ENCODE results near the gene CACNA1I. TPM values are rescaled to one million over a fixed set of nuclear protein-coding genes. Genes with fewer than 3 reads are reported as not detected.

Gene CACNA1I
- total RNA-seq, 1 experiment from 2014 or later = 2.1 TPM

DNA sequence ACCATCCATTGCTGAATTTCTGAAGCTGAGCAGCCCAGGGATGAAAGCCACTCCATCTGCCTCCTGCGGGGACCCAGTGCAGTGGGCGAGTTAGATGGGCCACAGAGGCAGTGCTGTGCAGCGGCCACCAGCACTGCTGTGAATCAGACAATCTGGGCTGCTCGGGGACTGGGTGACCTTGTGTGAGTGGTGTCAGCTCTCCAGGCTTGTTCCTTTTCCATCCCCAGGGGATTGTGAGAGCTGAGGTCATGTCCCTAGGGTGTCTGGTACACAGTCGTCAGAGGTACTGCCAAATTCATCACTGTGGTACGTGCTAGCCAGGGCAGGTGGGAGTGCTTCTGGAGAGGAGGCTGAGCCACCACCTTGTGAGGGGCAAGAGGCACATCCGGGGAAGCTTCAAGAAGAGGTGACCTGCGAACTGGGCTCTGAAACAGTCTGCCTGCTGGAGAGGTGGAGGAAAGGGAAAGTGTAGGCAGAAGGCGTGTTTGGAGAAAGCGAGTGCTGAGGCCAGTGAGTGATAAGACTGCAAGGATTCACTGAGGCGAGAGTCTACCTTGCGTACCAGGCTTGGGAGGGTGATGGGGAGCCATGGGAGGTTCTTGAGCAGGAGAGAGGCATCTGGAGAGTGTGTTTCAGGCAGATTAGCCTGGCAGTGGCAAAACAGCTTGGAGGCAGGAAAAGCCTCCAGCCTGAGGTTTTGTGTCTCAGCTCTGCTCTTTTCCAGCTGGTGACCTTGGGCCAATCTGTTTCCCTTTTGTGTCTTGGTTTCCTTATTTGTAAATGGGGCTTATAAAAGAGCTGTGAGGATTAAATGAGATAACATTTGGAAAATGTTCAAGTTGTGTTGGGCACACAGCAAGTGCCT is 22.7 kb downstream of the CACNA1I start:
- Mint-ChIP-seq H3K4me1 (peaks cover 18% of the 10 kb centered on the region), H3K27me3 (ENCODE audit: low read depth) (peaks cover 16% of the 10 kb centered on the region), H3K4me3 (no peak overlapping the region), H3K9me3 (no peaks in the 10 kb centered on the region), H3K36me3 (no peaks in the 10 kb centered on the region), H3K27ac (no peak overlapping the region)
- ChIA-PET CTCF (interaction anchor here (0.6 to 1.1 kb wide), 4 partner anchors 34 to 827 kb away, joined by 3 read pairs; no protein-coding TSS in a partner anchor), POLR2A (no interaction called here)
- DNase-seq (ENCODE audit: low spot score) (no peak), ATAC-seq (no peak)
- TF ChIP-seq, protein P1, sequence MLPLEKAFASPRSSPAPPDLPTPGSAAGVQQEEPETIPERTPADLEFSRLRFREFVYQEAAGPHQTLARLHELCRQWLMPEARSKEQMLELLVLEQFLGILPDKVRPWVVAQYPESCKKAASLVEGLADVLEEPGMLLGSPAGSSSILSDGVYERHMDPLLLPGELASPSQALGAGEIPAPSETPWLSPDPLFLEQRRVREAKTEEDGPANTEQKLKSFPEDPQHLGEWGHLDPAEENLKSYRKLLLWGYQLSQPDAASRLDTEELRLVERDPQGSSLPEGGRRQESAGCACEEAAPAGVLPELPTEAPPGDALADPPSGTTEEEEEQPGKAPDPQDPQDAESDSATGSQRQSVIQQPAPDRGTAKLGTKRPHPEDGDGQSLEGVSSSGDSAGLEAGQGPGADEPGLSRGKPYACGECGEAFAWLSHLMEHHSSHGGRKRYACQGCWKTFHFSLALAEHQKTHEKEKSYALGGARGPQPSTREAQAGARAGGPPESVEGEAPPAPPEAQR (CRISPR knock-in tag; IDR thresholded peaks at IDR 0.05) = no peak
- TF ChIP-seq, protein P2, sequence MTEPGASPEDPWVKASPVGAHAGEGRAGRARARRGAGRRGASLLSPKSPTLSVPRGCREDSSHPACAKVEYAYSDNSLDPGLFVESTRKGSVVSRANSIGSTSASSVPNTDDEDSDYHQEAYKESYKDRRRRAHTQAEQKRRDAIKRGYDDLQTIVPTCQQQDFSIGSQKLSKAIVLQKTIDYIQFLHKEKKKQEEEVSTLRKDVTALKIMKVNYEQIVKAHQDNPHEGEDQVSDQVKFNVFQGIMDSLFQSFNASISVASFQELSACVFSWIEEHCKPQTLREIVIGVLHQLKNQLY (CRISPR knock-in tag; IDR thresholded peaks at IDR 0.05) = no peak
- TF ChIP-seq JUN (CRISPR knock-in tag; IDR thresholded peaks at IDR 0.05) = no peak
- TF ChIP-seq ZNF423 (CRISPR knock-in tag; IDR thresholded peaks at IDR 0.05) = no peak
- TF ChIP-seq ZNF121 (CRISPR knock-in tag; IDR thresholded peaks at IDR 0.05) = no peak

DNA sequence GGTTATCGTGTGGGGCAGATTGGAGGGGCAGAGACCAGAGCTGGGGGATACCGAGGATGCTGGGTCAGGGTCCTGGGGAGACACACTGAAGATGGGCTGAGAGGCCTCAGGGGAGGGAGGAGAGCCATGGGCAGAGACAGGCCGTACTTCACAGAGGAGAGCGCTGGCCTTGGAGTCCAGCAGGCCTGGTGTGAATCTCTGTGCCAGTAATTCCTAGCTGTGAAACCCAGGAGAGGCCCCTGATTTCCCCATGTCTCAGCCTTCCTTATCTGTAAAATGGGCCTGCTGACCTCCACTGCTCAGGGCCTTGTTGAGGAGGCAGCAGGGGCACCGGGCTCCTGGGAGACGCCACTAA is 23.4 kb downstream of the CACNA1I start:
- no peaks in the 10 kb centered on the region for H3K9me3 Mint-ChIP-seq
- no peaks in the 10 kb centered on the region for H3K36me3 Mint-ChIP-seq
- no peak overlapping the region for H3K4me3 Mint-ChIP-seq
- TF ChIP-seq, protein P1 (CRISPR knock-in tag; IDR thresholded peaks at IDR 0.05) = no peak
- DNase-seq (ENCODE audit: low spot score) (no peak), ATAC-seq (no peak)
- H3K4me1 Mint-ChIP-seq = peaks cover 21% of the 10 kb centered on the region
- peaks cover 21% of the 10 kb centered on the region for H3K27me3 Mint-ChIP-seq (ENCODE audit: low read depth)
- H3K27ac Mint-ChIP-seq = no peak overlapping the region
- POLR2A ChIA-PET = no interaction called here
- CTCF ChIA-PET = interaction anchor here (0.6 to 0.9 kb wide), 4 partner anchors 34 to 828 kb away, joined by 3 read pairs; no protein-coding TSS in a partner anchor

DNA sequence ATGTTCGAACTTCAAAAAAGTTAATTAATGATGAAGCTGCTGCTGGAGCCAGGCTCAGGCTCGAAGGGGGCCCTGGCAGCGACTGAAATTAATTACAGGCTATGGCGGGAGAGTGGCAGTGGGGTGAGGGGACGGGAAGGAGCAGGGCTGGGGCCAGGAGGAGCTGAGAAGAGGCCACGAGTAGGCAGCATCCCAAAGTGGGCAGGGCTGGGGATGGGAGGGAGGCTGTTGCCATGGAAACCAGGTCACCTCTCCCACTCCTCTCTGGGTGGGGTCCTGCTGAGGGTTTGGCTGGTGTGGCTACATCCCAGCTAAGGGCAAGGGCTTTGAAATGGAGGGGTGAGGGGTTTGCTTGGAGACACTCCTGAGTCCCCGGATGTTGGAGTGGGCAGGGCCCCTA is 23.9 kb downstream of the CACNA1I start:
- ATAC-seq (no peak), DNase-seq (ENCODE audit: low spot score) (no peak)
- ChIA-PET POLR2A (no interaction called here), CTCF (interaction anchor here (0.6 to 1.3 kb wide), 4 partner anchors 35 to 829 kb away, joined by 3 read pairs; no protein-coding TSS in a partner anchor)
- H3K36me3 Mint-ChIP-seq = no peaks in the 10 kb centered on the region
- H3K4me3 Mint-ChIP-seq = no peak overlapping the region
- H3K27ac Mint-ChIP-seq = no peak overlapping the region
- H3K4me1 Mint-ChIP-seq = peaks cover 21% of the 10 kb centered on the region
- no peaks in the 10 kb centered on the region for H3K9me3 Mint-ChIP-seq
- H3K27me3 Mint-ChIP-seq (ENCODE audit: low read depth) = peaks cover 21% of the 10 kb centered on the region
- TF ChIP-seq NFYB (CRISPR knock-in tag; conservative IDR thresholded peaks at IDR 0.05; ENCODE audit: low read depth) = no peak

DNA sequence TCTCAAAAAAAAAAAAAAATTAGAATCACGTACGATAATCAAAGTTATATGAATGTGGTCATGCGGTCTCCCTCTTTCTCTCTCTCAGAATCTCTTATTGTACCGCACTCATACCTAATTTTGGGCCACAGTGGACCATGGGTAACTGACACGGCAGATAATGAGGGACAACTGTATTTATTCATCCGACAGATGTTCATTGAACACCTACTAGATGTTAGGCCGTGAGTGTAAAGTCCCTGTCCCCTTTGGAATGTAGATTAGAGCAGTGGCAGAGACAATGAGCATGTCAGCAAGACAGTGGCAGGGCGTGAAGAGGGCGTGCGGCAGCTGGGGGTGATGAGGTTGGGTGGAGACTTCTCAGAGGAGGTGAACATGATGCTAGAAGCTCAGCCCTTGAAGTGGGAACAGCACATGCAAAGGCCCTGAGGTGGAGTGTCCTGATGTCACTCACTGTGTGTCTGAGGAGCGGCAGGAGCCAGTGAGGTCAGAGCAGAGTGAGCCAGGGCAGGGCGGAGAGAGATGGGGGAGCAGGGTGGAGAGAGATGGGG is 25.1 kb downstream of the CACNA1I start:
- POLR2A ChIA-PET = no interaction called here
- TF ChIP-seq ZNF263 (CRISPR knock-in tag; IDR thresholded peaks at IDR 0.05; ENCODE audit: low read depth) = no peak
- TF ChIP-seq NR2C2 (CRISPR knock-in tag; IDR thresholded peaks at IDR 0.05) = no peak
- no peak for TF ChIP-seq MYBL2 (CRISPR knock-in tag; IDR thresholded peaks at IDR 0.05)
- no peak for TF ChIP-seq TEAD1 (CRISPR knock-in tag; IDR thresholded peaks at IDR 0.05)
- TF ChIP-seq SOX15 (CRISPR knock-in tag; IDR thresholded peaks at IDR 0.05) = no peak
- TF ChIP-seq, protein P3, sequence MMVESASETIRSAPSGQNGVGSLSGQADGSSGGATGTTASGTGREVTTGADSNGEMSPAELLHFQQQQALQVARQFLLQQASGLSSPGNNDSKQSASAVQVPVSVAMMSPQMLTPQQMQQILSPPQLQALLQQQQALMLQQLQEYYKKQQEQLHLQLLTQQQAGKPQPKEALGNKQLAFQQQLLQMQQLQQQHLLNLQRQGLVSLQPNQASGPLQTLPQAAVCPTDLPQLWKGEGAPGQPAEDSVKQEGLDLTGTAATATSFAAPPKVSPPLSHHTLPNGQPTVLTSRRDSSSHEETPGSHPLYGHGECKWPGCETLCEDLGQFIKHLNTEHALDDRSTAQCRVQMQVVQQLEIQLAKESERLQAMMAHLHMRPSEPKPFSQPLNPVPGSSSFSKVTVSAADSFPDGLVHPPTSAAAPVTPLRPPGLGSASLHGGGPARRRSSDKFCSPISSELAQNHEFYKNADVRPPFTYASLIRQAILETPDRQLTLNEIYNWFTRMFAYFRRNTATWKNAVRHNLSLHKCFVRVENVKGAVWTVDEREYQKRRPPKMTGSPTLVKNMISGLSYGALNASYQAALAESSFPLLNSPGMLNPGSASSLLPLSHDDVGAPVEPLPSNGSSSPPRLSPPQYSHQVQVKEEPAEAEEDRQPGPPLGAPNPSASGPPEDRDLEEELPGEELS (CRISPR knock-in tag; IDR thresholded peaks at IDR 0.05) = no peak
- TF ChIP-seq PRRX2 (CRISPR knock-in tag; IDR thresholded peaks at IDR 0.05) = no peak
- no peak for TF ChIP-seq ZNF416 (CRISPR knock-in tag; IDR thresholded peaks at IDR 0.05)
- no peak for TF ChIP-seq EMX1 (CRISPR knock-in tag; IDR thresholded peaks at IDR 0.05)
- TF ChIP-seq, protein P4, sequence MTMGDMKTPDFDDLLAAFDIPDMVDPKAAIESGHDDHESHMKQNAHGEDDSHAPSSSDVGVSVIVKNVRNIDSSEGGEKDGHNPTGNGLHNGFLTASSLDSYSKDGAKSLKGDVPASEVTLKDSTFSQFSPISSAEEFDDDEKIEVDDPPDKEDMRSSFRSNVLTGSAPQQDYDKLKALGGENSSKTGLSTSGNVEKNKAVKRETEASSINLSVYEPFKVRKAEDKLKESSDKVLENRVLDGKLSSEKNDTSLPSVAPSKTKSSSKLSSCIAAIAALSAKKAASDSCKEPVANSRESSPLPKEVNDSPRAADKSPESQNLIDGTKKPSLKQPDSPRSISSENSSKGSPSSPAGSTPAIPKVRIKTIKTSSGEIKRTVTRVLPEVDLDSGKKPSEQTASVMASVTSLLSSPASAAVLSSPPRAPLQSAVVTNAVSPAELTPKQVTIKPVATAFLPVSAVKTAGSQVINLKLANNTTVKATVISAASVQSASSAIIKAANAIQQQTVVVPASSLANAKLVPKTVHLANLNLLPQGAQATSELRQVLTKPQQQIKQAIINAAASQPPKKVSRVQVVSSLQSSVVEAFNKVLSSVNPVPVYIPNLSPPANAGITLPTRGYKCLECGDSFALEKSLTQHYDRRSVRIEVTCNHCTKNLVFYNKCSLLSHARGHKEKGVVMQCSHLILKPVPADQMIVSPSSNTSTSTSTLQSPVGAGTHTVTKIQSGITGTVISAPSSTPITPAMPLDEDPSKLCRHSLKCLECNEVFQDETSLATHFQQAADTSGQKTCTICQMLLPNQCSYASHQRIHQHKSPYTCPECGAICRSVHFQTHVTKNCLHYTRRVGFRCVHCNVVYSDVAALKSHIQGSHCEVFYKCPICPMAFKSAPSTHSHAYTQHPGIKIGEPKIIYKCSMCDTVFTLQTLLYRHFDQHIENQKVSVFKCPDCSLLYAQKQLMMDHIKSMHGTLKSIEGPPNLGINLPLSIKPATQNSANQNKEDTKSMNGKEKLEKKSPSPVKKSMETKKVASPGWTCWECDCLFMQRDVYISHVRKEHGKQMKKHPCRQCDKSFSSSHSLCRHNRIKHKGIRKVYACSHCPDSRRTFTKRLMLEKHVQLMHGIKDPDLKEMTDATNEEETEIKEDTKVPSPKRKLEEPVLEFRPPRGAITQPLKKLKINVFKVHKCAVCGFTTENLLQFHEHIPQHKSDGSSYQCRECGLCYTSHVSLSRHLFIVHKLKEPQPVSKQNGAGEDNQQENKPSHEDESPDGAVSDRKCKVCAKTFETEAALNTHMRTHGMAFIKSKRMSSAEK (CRISPR knock-in tag; IDR thresholded peaks at IDR 0.05; ENCODE audit: borderline replicate concordance) = no peak
- no peak for TF ChIP-seq NFYB (CRISPR knock-in tag; conservative IDR thresholded peaks at IDR 0.05; ENCODE audit: low read depth)
- TF ChIP-seq ZNF232 (CRISPR knock-in tag; IDR thresholded peaks at IDR 0.05) = no peak

More for the DNA sequence above, 25.1 kb downstream of the CACNA1I start:
- Mint-ChIP-seq H3K9me3 (no peaks in the 10 kb centered on the region), H3K27ac (no peak overlapping the region; the same call in 1 of the 2 replicates), H3K4me1 (peaks cover 22% of the 10 kb centered on the region), H3K27me3 (ENCODE audit: low read depth) (peaks cover 21% of the 10 kb centered on the region), H3K36me3 (no peaks in the 10 kb centered on the region), H3K4me3 (no peak overlapping the region)
- no peak for ATAC-seq
- CTCF ChIA-PET = interaction anchor here (1.3 kb wide), 1 partner anchor 67 kb away, joined by 3 read pairs; no protein-coding TSS in a partner anchor
- DNase-seq (ENCODE audit: low spot score) = no peak
